Testis (tissue), 3 donors: ENCODE data around the gene ALOX15B. TPM values are rescaled to one million over a fixed set of nuclear protein-coding genes. Genes with fewer than 3 reads are reported as not detected.

Experiments
- DNase-seq: peaks from one replicate; pipeline ENCODE4 v3.0.0-alpha.2; 2019
- H3K27ac ChIP-seq, 2 donors: fragments of 200-600 bp; sonication (generic); one replicate each; pipeline ENCODE4 v1.5.1; 2019
- H3K27me3 ChIP-seq: fragments of 200-600 bp; sonication (generic); one replicate; pipeline ENCODE4 v1.5.1; 2019
- H3K36me3 ChIP-seq: fragments of 200-600 bp; sonication (generic); one replicate; pipeline ENCODE4 v1.5.1; 2017; ENCODE audit warnings: low read depth; ENCODE audit errors: missing control alignments
- H3K4me1 ChIP-seq: fragments of 200-600 bp; sonication (generic); one replicate; pipeline ENCODE4 v1.5.1; 2019
- H3K4me3 ChIP-seq, 2 donors: fragments of 200-600 bp; sonication (generic); one replicate each; pipeline ENCODE4 v1.5.1; 2017 to 2019
- H3K9me3 ChIP-seq: fragments of 200-600 bp; sonication (generic); one replicate; pipeline ENCODE4 v1.5.1; 2017
- POLR2A ChIP-seq: fragments of 450-650 bp; IDR thresholded peaks from one replicate; pipeline ENCODE4 v1.6.1; 2017; ENCODE audit warnings: antibody characterized with exemption, mild to moderate bottlenecking, moderate library complexity
- WGBS, 2 donors: methylation state at CpG; one replicate each; pipeline ENCODE4 v1.1.5; 2018; 5-methylcytosine and 5-hydroxymethylcytosine counted together
- intact Hi-C: fragments of 100-400 bp; cut with DNase I; formaldehyde crosslinking; loops from one replicate; pipeline ENCODE4 v1.15.1; 2023; ENCODE audit warnings: low total_unique reads
- polyA plus RNA-seq: library from polyadenylated mRNA; stranded (reverse); fragments of 350-450 nt; fragmentation: Illumina TruSeq; extraction: RNeasy Lipid Tissue Mini Kit (QIAGEN cat#74804); gene quantifications from one replicate; pipeline ENCODE4 v1.2.3, GENCODE V29; 2014; ENCODE audit warnings: low read depth, low replicate concordance; ENCODE audit not compliant: insufficient read depth
- total RNA-seq, 2 donors: library from RNA; depleted of rRNA; stranded (reverse); fragments of >200 nt; gene quantifications; one replicate each; pipeline ENCODE4 v1.2.3, GENCODE V29; 2016
- TF ChIP-seq, protein P1 (sequence below), 3 experiments: fragments of 450-650 bp in 2 of 3; fragments of 200-600 bp in 1 of 3; sonication (generic) in 1 of 3; IDR thresholded peaks; one replicate each; pipeline ENCODE4 v1.5.1; 2016 to 2019; ENCODE audit warnings: antibody characterized with exemption in 3 of 3, mild to moderate bottlenecking in 2 of 3, moderate library complexity in 1 of 3

The ALOX15B gene
- total and polyA plus RNA-seq, 3 donors from 2014 or later: 0.79 to 2.2 (median 1.8) TPM

DNA sequence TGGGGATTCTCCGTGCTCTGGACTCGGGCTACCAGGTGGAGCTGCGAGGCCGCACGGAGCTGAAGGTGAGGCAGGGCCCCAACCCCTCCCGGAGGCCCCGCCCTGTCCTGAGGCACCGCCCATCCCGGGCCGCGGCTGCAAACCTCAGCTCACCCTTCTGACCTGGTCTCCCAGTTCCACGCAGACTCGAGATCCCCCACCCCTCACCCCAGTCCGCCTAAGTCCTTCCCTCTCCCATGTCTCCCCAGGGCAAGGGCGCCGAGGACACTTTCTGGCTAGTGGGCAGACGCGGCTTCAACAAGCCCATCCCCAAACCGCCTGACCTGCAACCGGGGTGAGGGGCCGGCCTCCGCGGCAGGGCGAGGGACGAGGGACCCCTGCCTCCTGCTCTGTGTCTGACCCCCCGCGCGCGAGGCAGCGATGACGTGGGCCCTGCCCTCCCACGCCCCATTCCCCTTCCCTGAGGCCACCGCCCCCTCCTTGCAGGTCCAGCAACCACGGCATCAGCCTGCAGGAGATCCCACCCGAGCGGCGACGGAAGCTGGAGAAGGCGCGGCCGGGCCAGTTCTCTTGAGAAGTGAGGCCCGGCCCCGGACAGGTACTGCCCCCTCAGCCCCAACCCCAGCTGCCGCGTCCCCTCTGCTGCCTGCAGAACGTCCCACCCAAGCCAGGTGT is 22.8 kb upstream of the ALOX15B start:
- Histone ChIP-seq H3K36me3 (no peaks in the 10 kb centered on the region), H3K27me3 (no peaks in the 10 kb centered on the region), H3K4me1 (peaks cover 8% of the 10 kb centered on the region), H3K27ac (no peak overlapping the region), H3K9me3 (no peaks in the 10 kb centered on the region), H3K4me3 (peak overlapping the region; percentile 27 to 34)
- no peak for DNase-seq
- no peak for TF ChIP-seq POLR2A
- 1 to 3% methylated on average over 11 to 31 of the region's 46 CpGs for WGBS, 2 donors
- intact Hi-C loops: no loop called here

DNA sequence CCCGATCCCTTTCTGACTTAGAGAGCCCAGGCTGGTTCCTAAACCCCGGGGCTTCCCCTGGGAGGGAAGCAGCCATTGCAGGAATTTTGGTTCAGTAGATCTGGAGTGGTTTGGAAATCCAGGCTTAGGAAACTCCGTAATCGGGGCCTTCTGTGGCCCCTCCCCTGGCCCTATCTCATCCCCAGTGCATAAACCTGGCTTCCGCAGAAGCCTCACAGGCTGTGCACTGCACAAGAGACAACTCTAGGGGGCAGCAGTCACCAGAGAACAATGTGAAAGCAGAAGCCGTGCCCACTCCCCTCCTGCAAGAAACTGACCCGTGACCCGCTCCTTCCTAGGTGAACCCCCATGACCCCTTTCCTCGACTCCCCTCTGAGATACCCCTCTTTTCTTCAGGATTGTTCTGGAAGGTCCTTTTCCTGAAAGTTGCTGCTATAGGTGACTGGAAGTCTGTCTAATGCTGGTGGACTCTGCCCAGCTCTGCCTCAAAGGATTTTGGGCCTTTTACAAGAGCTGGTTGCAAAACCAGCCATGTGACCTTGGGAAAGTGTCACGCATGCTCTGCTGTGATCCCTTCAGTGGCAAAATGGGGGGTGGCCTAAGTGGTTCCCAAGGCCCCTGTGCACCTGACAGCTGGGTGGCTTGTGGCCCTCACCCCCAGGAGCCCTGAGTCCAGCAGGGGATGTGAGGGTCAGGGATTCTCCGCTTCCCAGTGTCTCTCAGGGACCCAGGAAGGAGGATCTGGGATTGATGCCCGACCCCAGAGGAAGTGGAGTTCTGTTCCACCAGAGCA is 22.0 kb upstream of the ALOX15B start:
- no peak overlapping the region for H3K27ac ChIP-seq
- no peaks in the 10 kb centered on the region for H3K36me3 ChIP-seq
- H3K9me3 ChIP-seq: no peaks in the 10 kb centered on the region
- WGBS, 2 donors: 27 to 35% methylated on average over 9 to 12 of the region's 12 CpGs
- H3K4me3 ChIP-seq: peak overlapping the region; percentile 27 to 34
- no peak for TF ChIP-seq POLR2A
- TF ChIP-seq, protein P1, sequence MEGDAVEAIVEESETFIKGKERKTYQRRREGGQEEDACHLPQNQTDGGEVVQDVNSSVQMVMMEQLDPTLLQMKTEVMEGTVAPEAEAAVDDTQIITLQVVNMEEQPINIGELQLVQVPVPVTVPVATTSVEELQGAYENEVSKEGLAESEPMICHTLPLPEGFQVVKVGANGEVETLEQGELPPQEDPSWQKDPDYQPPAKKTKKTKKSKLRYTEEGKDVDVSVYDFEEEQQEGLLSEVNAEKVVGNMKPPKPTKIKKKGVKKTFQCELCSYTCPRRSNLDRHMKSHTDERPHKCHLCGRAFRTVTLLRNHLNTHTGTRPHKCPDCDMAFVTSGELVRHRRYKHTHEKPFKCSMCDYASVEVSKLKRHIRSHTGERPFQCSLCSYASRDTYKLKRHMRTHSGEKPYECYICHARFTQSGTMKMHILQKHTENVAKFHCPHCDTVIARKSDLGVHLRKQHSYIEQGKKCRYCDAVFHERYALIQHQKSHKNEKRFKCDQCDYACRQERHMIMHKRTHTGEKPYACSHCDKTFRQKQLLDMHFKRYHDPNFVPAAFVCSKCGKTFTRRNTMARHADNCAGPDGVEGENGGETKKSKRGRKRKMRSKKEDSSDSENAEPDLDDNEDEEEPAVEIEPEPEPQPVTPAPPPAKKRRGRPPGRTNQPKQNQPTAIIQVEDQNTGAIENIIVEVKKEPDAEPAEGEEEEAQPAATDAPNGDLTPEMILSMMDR (IDR thresholded peaks at IDR 0.05): peak in 2 of 3 experiments; percentile 37 to 51
- peak; percentile 55 for DNase-seq
- no peaks in the 10 kb centered on the region for H3K27me3 ChIP-seq
- intact Hi-C loops: no loop called here
- H3K4me1 ChIP-seq: peaks cover 8% of the 10 kb centered on the region

DNA sequence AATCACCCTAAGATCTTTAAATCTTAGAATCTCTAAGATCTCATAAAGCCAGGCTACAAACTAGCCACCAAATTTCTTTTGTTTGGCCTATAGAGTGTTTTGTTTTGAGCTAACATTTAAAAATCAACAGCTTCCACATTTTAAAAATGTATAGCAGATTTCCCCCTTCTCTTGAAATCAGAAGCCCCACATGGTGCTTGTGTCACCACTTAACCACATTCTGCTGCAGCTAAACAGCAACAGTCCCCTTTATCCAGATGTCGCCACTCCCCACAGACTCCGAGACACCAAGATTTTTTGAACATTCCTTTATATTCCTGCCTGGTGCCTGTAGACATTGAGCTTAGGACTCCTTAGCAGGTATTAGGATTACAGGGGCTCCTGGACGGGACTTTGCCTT is 20.4 kb upstream of the ALOX15B start:
- no peak overlapping the region for H3K27ac ChIP-seq
- DNase-seq: no peak
- intact Hi-C loops: no loop called here
- H3K4me1 ChIP-seq: peaks cover 8% of the 10 kb centered on the region
- H3K27me3 ChIP-seq: no peaks in the 10 kb centered on the region
- H3K9me3 ChIP-seq: no peaks in the 10 kb centered on the region
- WGBS, 2 donors: 87 to 93% methylated on average over 3 of the region's 3 CpGs
- no peak overlapping the region for H3K4me3 ChIP-seq
- TF ChIP-seq, protein P1 (IDR thresholded peaks at IDR 0.05): no peak
- TF ChIP-seq POLR2A: no peak
- no peaks in the 10 kb centered on the region for H3K36me3 ChIP-seq

DNA sequence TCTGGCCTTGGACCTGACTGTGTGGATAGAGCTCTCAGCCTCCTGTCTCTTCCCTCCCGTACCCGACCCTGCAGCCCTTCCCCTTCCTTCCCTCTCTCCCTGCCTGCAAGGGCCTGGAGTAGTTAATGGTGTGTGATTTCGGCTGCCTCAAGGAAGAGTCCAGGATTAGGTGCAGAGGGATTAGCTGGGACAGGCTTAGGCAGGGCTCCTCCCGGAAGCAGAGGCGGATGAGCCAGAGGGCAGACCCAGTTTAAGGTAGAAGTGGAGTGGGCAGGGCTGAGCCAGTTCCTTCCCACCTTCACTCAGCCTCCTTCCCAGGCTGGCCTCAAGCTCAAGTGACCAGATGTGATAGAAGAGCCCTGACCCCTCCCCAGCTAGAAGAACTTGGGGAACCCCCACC is 19.7 kb upstream of the ALOX15B start:
- Histone ChIP-seq H3K9me3 (no peaks in the 10 kb centered on the region), H3K27me3 (no peaks in the 10 kb centered on the region), H3K27ac (no peak overlapping the region), H3K4me3 (no peak overlapping the region), H3K4me1 (peaks cover 8% of the 10 kb centered on the region), H3K36me3 (no peaks in the 10 kb centered on the region)
- intact Hi-C loops: no loop called here
- WGBS, 2 donors: 81 to 82% methylated on average over 5 of the region's 5 CpGs
- no peak for DNase-seq
- TF ChIP-seq, protein P1 (IDR thresholded peaks at IDR 0.05): no peak
- no peak for TF ChIP-seq POLR2A

DNA sequence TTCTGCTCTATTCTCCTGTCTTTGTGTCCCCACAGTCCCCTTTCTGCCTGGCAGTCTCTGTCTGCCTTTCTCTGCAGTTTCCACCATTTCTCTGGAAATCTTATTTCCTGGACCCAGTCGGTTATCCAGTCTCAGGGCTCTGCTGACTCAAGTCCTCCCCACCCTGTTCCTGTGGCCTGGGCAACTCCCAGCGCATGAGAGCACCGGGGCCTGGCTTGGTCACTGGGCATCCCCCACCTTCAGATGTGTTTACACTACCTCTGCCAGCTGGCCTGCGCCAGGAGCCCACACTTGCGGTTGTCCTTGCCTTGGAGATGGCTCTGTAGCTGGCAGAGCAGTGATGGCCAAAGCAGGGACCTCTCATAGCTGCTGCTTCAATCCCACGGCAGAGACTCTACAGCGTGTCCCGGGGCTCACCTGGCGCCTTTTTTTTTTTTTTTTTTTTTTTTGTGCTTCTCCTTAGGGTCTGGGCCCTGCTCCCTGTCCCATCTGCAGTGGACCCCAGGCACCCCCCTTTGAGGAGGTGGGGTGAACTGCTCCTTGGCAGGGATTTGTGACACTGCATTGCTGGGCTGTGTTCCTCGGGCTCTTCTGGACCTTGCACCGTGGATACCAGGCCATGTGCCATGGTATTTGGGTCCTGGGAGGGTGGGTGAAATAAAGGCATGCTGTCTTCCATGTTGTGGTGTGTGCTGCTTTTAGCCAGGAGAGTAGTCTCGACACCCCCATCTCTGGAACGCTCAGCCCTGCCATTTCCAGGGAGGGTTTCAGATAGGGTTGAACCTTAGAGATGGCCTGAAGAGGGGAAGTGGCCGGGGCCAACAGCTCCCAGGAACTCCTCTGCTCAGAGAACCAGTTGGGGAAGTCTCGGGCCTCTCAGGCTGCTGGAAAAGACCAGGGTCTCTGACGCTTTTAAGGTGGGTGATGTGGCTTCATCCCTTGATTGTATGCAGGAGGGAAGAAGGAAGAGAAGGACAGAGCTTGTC is 18.9 kb upstream of the ALOX15B start:
- DNase-seq: no peak
- peaks cover 8% of the 10 kb centered on the region for H3K4me1 ChIP-seq
- no peaks in the 10 kb centered on the region for H3K27me3 ChIP-seq
- no peak overlapping the region for H3K27ac ChIP-seq
- no peak overlapping the region for H3K4me3 ChIP-seq
- TF ChIP-seq, protein P1 (IDR thresholded peaks at IDR 0.05): no peak
- no peak for TF ChIP-seq POLR2A
- intact Hi-C loops: no loop called here
- WGBS, 2 donors: 77 to 81% methylated on average over 12 to 16 of the region's 16 CpGs
- H3K36me3 ChIP-seq: no peaks in the 10 kb centered on the region
- no peaks in the 10 kb centered on the region for H3K9me3 ChIP-seq
